Mesendoderm (in vitro differentiated cells): ENCODE results near the gene SPRED2.

Source experiments
- DNase-seq: peaks from one replicate; pipeline ENCODE4 v3.0.0; 2013
- H2AK5ac ChIP-seq: 2 replicates; pipeline ENCODE4 v1.6.1; 2013; ENCODE audit warnings: low read length, inconsistent platforms
- H2BK120ac ChIP-seq: 2 replicates; pipeline ENCODE4 v1.6.1; 2013; ENCODE audit warnings: low read depth, mild to moderate bottlenecking, low read length, moderate library complexity, mixed read lengths
- H2BK15ac ChIP-seq: replicated peaks from 2 replicates; pipeline ENCODE4 v1.6.1; 2013; ENCODE audit warnings: low read depth, mild to moderate bottlenecking, moderate library complexity
- H2BK5ac ChIP-seq: 2 replicates; pipeline ENCODE4 v1.6.1; 2013; ENCODE audit warnings: low read length, inconsistent platforms
- H3K18ac ChIP-seq: 2 replicates; pipeline ENCODE4 v1.6.1; 2013; ENCODE audit warnings: mild to moderate bottlenecking, low read length, mixed read lengths
- H3K23ac ChIP-seq: one replicate; pipeline ENCODE4 v1.6.1; 2013; ENCODE audit warnings: low read length
- H3K27ac ChIP-seq: 2 replicates; pipeline ENCODE4 v1.5.1; 2013; ENCODE audit warnings: low read depth, mild to moderate bottlenecking, inconsistent platforms, low read length, moderate library complexity
- H3K27me3 ChIP-seq: 2 replicates; pipeline ENCODE4 v1.6.1; 2013; ENCODE audit warnings: low read length, control low read depth, mild to moderate bottlenecking, inconsistent platforms; ENCODE audit not compliant: insufficient read depth, poor library complexity
- H3K36me3 ChIP-seq: 2 replicates; pipeline ENCODE4 v1.6.1; 2013; ENCODE audit warnings: low read length, inconsistent platforms; ENCODE audit not compliant: control insufficient read depth, insufficient read depth
- H3K4ac ChIP-seq: one replicate; pipeline ENCODE4 v1.6.1; 2013; ENCODE audit warnings: low read depth, mild to moderate bottlenecking, low read length, moderate library complexity
- H3K4me1 ChIP-seq: 2 replicates; pipeline ENCODE4 v1.6.1; 2013; ENCODE audit warnings: low read depth, low read length, inconsistent platforms; ENCODE audit not compliant: control insufficient read depth
- H3K4me2 ChIP-seq: 2 replicates; pipeline ENCODE4 v1.6.1; 2013; ENCODE audit warnings: low read length
- H3K4me3 ChIP-seq: 2 replicates; pipeline ENCODE4 v1.5.1; 2013; ENCODE audit warnings: mild to moderate bottlenecking, low read length
- H3K56ac ChIP-seq: one replicate; pipeline ENCODE4 v1.6.1; 2013; ENCODE audit warnings: low read length
- H3K79me1 ChIP-seq: 2 replicates; pipeline ENCODE4 v1.6.1; 2013; ENCODE audit warnings: low read length, inconsistent platforms
- H3K79me2 ChIP-seq: 2 replicates; pipeline ENCODE4 v1.6.1; 2013; ENCODE audit warnings: mild to moderate bottlenecking, low read length; ENCODE audit not compliant: control insufficient read depth, insufficient read depth
- H3K9ac ChIP-seq: 2 replicates; pipeline ENCODE4 v1.6.1; 2013; ENCODE audit warnings: low read length, inconsistent platforms
- H4K5ac ChIP-seq: one replicate; pipeline ENCODE4 v1.6.1; 2013; ENCODE audit warnings: low read length
- H4K8ac ChIP-seq: one replicate; pipeline ENCODE4 v1.6.1; 2013; ENCODE audit warnings: low read depth, mild to moderate bottlenecking, control low read depth, low read length, moderate library complexity
- WGBS: extraction: QIAGEN DNeasy Blood & Tissue Kit; methylation state at CpG from one replicate; pipeline ENCODE4 v1.1.7; 2013; ENCODE audit warnings: low lambda C conversion rate, missing lambda C conversion rate; ENCODE audit not compliant: insufficient coverage; ENCODE audit errors: extremely low coverage; 5-methylcytosine and 5-hydroxymethylcytosine counted together

The SPRED2 gene

GRCh38 chr2:65476778-65477177 is 44.4 kb upstream of the SPRED2 start:
- Histone ChIP-seq H2BK15ac (no peak overlapping the region), H2AK5ac (no peak overlapping the region), H3K27ac (no peak overlapping the region), H2BK5ac (no peak overlapping the region), H3K4me2 (no peak overlapping the region), H3K4ac (no peak overlapping the region), H3K79me1 (no peaks in the 10 kb centered on the region), H3K27me3 (no peaks in the 10 kb centered on the region), H3K4me3 (no peak overlapping the region), H4K8ac (no peak overlapping the region), H4K5ac (no peak overlapping the region), H3K9ac (no peak overlapping the region), H3K36me3 (no peaks in the 10 kb centered on the region), H3K56ac (no peak overlapping the region), H3K4me1 (no peaks in the 10 kb centered on the region), H3K23ac (no peak overlapping the region), H2BK120ac (no peak overlapping the region), H3K79me2 (no peaks in the 10 kb centered on the region), H3K18ac (no peak overlapping the region)
- WGBS, result no CpG with 5 or more reads among the region's 9 CpGs
- DNase-seq, result no peak

GRCh38 chr2:65475000-65475399 is 42.6 kb upstream of the SPRED2 start:
- no peak overlapping the region for H3K4me3 ChIP-seq
- H3K23ac ChIP-seq, result no peak overlapping the region
- H2BK15ac ChIP-seq, result no peak overlapping the region
- H2BK120ac ChIP-seq, result no peak overlapping the region
- no peaks in the 10 kb centered on the region for H3K27me3 ChIP-seq
- H2BK5ac ChIP-seq, result no peak overlapping the region
- H3K4ac ChIP-seq, result no peak overlapping the region
- H3K27ac ChIP-seq, result no peak overlapping the region
- H3K79me2 ChIP-seq, result no peaks in the 10 kb centered on the region
- no peak overlapping the region for H3K18ac ChIP-seq
- peak overlapping the region; percentile 78 for H2AK5ac ChIP-seq
- no peak overlapping the region for H4K5ac ChIP-seq
- no peak overlapping the region for H3K9ac ChIP-seq
- H4K8ac ChIP-seq, result no peak overlapping the region
- H3K56ac ChIP-seq, result no peak overlapping the region
- no peaks in the 10 kb centered on the region for H3K79me1 ChIP-seq
- no peaks in the 10 kb centered on the region for H3K36me3 ChIP-seq
- no CpG with 5 or more reads among the region's 1 CpG for WGBS
- H3K4me2 ChIP-seq, result no peak overlapping the region
- H3K4me1 ChIP-seq, result no peaks in the 10 kb centered on the region
- no peak for DNase-seq

GRCh38 chr2:65473045-65473444 is 40.6 kb upstream of the SPRED2 start:
- Histone ChIP-seq H3K79me1 (no peaks in the 10 kb centered on the region), H3K18ac (no peak overlapping the region), H3K4me3 (no peak overlapping the region), H2BK5ac (no peak overlapping the region), H3K56ac (no peak overlapping the region), H3K27me3 (no peaks in the 10 kb centered on the region), H3K27ac (no peak overlapping the region), H3K36me3 (no peaks in the 10 kb centered on the region), H3K23ac (no peak overlapping the region), H4K8ac (no peak overlapping the region), H2AK5ac (no peak overlapping the region), H3K9ac (no peak overlapping the region), H3K79me2 (no peaks in the 10 kb centered on the region), H2BK120ac (no peak overlapping the region), H3K4ac (no peak overlapping the region), H2BK15ac (no peak overlapping the region), H4K5ac (no peak overlapping the region), H3K4me1 (no peaks in the 10 kb centered on the region), H3K4me2 (no peak overlapping the region)
- no CpG with 5 or more reads among the region's 1 CpG for WGBS
- DNase-seq, result no peak

- no peak overlapping the region for H2BK5ac ChIP-seq
- no peaks in the 10 kb centered on the region for H3K36me3 ChIP-seq
- no peak overlapping the region for H3K4me3 ChIP-seq
- H3K56ac ChIP-seq, result no peak overlapping the region
- no peak overlapping the region for H3K23ac ChIP-seq
- no peak overlapping the region for H2BK15ac ChIP-seq
- no CpG with 5 or more reads among the region's 3 CpGs for WGBS
- no peak overlapping the region for H2BK120ac ChIP-seq
- no peak overlapping the region for H3K9ac ChIP-seq
- DNase-seq, result no peak
- H3K4ac ChIP-seq, result no peak overlapping the region
- H2AK5ac ChIP-seq, result no peak overlapping the region
- no peak overlapping the region for H3K4me2 ChIP-seq
- no peaks in the 10 kb centered on the region for H3K79me1 ChIP-seq
- H3K27me3 ChIP-seq, result no peaks in the 10 kb centered on the region
- no peaks in the 10 kb centered on the region for H3K4me1 ChIP-seq
- no peak overlapping the region for H3K27ac ChIP-seq
- no peaks in the 10 kb centered on the region for H3K79me2 ChIP-seq
- H4K8ac ChIP-seq, result no peak overlapping the region
- H4K5ac ChIP-seq, result no peak overlapping the region
- no peak overlapping the region for H3K18ac ChIP-seq
Observed at GRCh38 chr2:65471409-65471808, 39.0 kb upstream of the SPRED2 start.

- H3K4me3 ChIP-seq, result no peak overlapping the region
- H3K56ac ChIP-seq, result no peak overlapping the region
- DNase-seq, result no peak
- no peaks in the 10 kb centered on the region for H3K79me1 ChIP-seq
- no peak overlapping the region for H2BK15ac ChIP-seq
- no peak overlapping the region for H2BK5ac ChIP-seq
- no peak overlapping the region for H3K27ac ChIP-seq
- H3K4me1 ChIP-seq, result no peaks in the 10 kb centered on the region
- H3K27me3 ChIP-seq, result no peaks in the 10 kb centered on the region
- no peaks in the 10 kb centered on the region for H3K36me3 ChIP-seq
- H4K5ac ChIP-seq, result no peak overlapping the region
- no CpG with 5 or more reads among the region's 3 CpGs for WGBS
- no peak overlapping the region for H3K9ac ChIP-seq
- H4K8ac ChIP-seq, result no peak overlapping the region
- H2BK120ac ChIP-seq, result no peak overlapping the region
- no peaks in the 10 kb centered on the region for H3K79me2 ChIP-seq
- no peak overlapping the region for H3K18ac ChIP-seq
- H3K4ac ChIP-seq, result no peak overlapping the region
- no peak overlapping the region for H3K4me2 ChIP-seq
- no peak overlapping the region for H3K23ac ChIP-seq
- H2AK5ac ChIP-seq, result no peak overlapping the region
Observed at GRCh38 chr2:65466551-65466950, 34.2 kb upstream of the SPRED2 start.

GRCh38 chr2:65465857-65466256 is 33.5 kb upstream of the SPRED2 start:
- no peak overlapping the region for H2AK5ac ChIP-seq
- WGBS, result no CpG with 5 or more reads among the region's 5 CpGs
- H2BK120ac ChIP-seq, result no peak overlapping the region
- H2BK5ac ChIP-seq, result no peak overlapping the region
- H3K27me3 ChIP-seq, result no peaks in the 10 kb centered on the region
- H3K27ac ChIP-seq, result no peak overlapping the region
- no peaks in the 10 kb centered on the region for H3K4me1 ChIP-seq
- H3K4me3 ChIP-seq, result no peak overlapping the region
- no peaks in the 10 kb centered on the region for H3K79me1 ChIP-seq
- no peak overlapping the region for H3K4me2 ChIP-seq
- H3K36me3 ChIP-seq, result no peaks in the 10 kb centered on the region
- no peak overlapping the region for H3K23ac ChIP-seq
- H3K9ac ChIP-seq, result no peak overlapping the region
- H3K79me2 ChIP-seq, result no peaks in the 10 kb centered on the region
- no peak overlapping the region for H4K5ac ChIP-seq
- no peak for DNase-seq
- H3K56ac ChIP-seq, result no peak overlapping the region
- no peak overlapping the region for H3K4ac ChIP-seq
- no peak overlapping the region for H3K18ac ChIP-seq
- H2BK15ac ChIP-seq, result no peak overlapping the region
- no peak overlapping the region for H4K8ac ChIP-seq
